Measurements from ENCODE around the gene GOPC.

Gene GOPC

DNA sequence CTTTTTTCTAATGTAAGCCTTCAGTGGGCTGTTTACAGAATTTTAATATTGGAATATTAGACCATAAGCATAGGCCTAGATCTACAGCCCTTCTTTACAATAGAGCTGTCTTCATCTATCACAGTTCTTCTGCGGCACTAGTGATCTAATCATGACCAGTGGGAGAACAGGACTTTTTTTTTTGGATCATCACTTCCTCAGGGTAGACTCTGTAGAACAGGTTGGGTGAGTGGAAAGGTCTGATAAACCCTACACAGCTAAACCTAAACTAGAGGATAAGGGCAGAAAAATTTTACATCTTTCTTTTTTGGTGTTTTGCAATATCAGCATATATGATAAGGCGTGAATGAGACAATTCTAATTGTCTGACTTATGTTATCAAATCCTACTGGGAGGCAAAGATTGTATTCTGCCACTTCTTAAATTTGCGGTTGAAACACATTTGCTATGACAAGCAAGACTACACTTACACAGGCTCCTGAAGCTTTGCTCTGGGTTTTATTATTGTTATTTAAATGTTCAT, 52.2 kb downstream of the GOPC start:
- DNase-seq (ENCODE audit: insufficient read length, low spot score) (no peak), FAIRE-seq (no peak)

DNA sequence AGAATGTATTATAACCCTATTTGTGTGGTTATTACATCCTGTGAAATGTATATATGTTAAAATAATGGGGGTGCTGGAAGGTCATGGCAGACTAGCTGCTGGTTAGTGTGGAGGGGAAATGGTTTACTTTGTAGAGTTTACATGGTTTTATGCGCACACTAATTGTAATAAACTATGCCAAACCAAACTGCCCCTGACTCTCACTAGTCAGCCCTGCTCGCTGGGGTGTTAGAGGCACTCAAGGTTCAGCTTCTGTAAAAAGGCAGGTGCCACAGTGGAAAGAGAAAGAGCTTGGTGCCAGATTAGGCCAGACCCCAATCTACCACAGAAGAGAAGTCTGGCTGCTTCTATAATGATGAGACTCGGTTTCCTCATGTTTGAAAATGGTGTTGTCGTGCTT, 52.7 kb downstream of the GOPC start:
- no peak for FAIRE-seq
- no peak for DNase-seq (ENCODE audit: insufficient read length, low spot score)

- FAIRE-seq, result no peak
- no peak for DNase-seq (ENCODE audit: insufficient read length, low spot score)
Measured at GRCh38 chr6:117548797-117549301, 53.5 kb downstream of the GOPC start.

DNA sequence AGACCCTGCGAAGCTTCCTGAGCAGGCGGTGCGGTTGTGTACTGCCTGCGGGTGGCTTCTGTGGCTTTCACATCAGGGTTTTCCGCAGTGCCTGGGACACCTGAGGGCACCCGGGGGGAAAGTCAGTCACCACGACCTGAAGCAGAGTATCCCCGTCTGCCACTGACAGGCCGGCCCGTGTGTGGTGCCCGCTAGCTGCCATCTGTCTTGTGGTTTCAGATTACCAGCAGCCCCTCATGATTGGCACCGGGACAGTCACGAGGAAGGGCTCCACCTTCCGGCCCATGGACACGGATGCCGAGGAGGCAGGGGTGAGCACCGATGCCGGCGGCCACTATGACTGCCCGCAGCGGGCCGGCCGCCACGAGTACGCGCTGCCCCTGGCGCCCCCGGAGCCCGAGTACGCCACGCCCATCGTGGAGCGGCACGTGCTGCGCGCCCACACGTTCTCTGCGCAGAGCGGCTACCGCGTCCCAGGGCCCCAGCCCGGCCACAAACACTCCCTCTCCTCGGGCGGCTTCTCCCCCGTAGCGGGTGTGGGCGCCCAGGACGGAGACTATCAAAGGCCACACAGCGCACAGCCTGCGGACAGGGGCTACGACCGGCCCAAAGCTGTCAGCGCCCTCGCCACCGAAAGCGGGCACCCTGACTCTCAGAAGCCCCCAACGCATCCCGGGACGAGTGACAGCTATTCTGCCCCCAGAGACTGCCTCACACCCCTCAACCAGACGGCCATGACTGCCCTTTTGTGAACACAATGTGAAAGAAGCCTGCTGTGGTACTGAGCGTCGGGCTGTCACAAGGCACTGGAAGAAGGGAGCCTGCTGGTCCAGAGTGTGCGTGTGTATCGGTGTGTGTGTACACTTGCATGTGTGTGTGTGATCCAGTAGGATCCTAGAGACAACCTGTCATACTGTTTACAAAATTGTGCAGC, 54.4 kb downstream of the GOPC start:
- DNase-seq (ENCODE audit: insufficient read length, low spot score) (no peak), FAIRE-seq (no peak)

DNA sequence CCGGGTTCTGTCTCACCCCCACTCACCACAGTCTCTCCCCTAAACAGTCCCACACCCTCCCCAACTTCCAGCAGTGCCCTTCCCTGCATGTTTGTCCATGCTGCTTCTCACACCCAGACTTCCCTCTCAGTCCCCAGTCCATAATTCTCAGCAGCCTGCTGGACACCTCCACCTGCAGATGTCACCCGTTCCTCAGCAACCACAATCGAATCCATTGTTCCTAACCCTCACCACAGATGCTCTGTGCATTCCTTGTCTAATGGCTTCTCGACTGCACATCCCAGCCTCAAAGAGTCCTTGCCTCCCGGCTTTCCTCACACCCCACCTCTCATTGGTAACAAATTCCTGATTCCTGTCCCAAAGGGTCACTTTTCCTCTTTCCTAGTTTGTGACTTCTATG, 55.6 kb downstream of the GOPC start:
- DNase-seq (ENCODE audit: insufficient read length, low spot score) (no peak), FAIRE-seq (no peak)

- no peak for FAIRE-seq
- DNase-seq (ENCODE audit: insufficient read length, low spot score), result no peak
Measured at GRCh38 chr6:117545161-117545595, 57.1 kb downstream of the GOPC start.

DNA sequence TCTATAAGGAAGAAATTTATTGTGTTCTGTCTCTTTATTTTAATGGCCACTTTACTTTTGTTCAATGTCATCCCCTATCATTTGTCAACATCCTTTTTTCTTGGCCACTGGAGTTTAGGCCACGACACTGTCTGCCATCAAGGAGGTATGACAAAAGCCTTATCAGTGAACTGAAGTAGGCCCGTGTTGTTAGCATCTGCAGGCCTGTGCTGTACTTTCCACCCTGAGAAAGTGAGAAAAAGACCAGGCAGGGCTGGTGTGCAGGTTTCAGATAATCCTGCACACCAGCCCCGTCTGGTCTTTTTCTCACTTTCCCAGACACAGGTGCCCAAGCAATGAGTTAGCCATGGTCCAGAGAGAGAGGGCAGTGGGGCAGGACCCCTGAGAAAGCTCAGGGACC, 57.6 kb downstream of the GOPC start:
- DNase-seq (ENCODE audit: insufficient read length, low spot score) (no peak), FAIRE-seq (no peak)

DNA sequence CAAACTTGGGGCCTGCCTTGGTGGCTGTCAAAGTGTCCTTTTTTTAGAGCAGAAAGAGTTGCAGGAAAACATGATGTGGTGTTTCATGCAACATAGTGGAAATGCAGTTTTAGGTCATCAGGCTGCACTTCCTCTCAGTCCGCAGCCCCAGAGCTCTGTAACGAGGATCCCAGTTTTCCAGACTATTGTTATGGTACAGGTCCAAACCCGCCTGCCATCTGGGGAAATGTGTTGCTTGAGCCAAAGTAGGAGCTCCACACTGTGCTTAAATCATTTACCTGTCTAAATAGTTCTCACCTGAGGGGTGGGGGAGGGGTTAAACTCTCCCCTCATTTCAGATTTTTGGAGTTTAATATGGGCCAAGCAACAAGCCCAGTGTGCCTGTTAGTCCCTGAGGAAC, 59.8 kb downstream of the GOPC start:
- DNase-seq (ENCODE audit: insufficient read length, low spot score) (no peak), FAIRE-seq (no peak)

DNA sequence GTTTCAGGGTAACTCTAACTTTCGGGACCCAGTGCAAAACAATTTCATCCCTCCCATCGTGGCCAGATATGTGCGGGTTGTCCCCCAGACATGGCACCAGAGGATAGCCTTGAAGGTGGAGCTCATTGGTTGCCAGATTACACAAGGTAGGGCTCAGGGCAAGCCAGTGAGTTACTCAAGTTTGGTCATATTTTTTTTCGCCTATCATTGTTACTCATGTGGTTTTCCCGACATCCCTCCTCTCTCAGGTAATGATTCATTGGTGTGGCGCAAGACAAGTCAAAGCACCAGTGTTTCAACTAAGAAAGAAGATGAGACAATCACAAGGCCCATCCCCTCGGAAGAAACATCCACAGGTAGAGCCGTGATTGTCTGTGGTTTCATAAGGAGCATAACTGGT, 61.6 kb downstream of the GOPC start:
- FAIRE-seq (no peak), DNase-seq (ENCODE audit: insufficient read length, low spot score) (no peak)

DNA sequence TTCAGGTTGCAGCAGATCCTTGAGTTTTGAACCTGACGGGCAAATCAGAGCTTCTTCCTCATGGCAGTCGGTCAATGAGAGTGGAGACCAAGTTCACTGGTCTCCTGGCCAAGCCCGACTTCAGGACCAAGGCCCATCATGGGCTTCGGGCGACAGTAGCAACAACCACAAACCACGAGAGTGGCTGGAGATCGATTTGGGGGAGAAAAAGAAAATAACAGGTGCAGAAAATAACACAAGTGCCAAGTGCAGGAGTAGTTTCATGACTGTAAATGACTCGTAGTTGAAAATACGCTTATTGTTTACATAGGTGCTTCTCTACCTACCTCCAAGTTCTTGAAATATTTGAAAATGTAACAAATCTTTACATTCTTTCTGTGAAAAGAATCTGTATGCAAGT, 63.7 kb downstream of the GOPC start:
- DNase-seq (ENCODE audit: insufficient read length, low spot score), result no peak
- FAIRE-seq, result no peak

GRCh38 chr6:117536317-117536716, 66.0 kb downstream of the GOPC start:
- FAIRE-seq (no peak), DNase-seq (ENCODE audit: insufficient read length, low spot score) (no peak)

DNA sequence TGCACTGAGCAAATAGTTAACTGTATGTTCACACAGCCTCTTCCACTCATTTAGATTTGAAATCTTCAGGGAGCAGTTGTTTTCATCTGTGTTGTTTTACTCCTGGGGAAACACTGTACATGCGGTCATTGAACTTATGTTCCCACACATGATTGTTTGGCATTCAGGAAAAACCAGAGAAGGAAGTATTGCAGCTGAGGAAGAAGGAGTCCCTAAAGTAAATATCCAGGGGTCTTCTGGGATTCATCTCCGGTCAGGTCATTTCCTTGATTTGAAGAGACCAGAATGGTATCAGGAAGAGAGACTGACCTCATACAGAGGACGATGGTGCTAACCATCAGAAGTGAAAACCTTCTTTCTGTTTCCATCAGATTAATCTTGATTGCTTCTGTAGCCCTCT, 67.3 kb downstream of the GOPC start:
- DNase-seq (ENCODE audit: insufficient read length, low spot score) (no peak), FAIRE-seq (no peak)

DNA sequence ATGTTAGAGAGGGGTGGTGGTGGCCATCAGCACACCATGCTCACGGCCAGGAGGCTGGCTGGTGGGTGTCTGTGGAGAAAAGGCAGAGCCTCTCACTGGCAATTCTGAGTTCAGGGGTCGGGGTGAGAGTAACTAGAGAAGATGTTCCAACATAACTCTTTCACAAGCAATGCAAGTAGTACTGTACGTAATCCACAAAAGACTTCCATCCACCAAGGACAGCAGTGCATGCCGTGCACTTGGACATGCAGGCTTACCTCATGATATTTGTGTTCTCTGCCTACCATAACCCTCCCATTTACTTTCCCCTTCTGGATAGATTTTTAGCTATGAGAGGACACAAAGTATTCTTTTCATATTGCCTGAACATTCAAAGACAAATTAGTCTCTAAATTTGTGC, 68.5 kb downstream of the GOPC start:
- DNase-seq (ENCODE audit: insufficient read length, low spot score), result no peak
- no peak for FAIRE-seq

DNA sequence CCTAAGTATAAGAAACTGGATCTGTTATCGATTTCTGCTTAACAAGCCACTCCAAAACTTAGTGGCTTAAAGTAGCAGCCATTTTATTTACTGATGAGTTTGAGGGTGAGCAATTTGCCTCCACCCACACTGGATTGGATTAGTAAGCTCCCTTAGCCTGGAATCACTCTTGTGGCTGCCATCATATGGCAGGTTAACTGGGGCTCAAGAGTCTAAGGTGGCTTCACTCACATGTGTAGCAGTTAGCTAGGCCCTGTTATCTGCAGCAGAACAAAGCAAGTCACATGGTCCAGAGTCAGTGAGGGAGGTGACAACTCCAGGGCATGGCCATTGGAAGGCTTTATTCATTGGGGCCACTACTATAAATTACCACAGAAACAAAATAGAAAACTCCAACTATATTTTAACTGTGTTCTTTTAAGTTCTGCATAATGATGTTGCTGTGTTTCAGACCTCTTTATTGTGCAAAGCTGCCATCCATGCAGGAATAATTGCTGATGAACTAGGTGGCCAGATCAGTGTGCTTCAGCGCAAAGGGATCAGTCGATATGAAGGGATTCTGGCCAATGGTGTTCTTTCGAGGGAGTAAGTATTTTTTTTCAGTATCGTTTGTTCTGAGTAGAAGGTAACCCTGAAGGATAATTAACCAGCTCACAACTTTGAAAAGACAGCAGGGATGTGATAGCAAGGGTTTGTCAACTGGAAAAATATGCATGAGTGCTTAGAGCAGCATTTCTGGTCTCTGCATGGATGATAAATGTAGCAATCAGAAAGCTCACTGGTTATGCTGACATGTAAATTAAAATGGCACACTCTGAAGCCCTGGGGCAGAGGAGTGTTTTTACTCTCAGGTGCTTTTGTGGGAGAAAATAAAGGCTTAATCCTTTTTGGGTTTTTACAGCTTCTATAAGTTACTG, 70.2 kb downstream of the GOPC start:
- FAIRE-seq, result peak; percentile 45

GRCh38 chr6:117531346-117531745, 71.0 kb downstream of the GOPC start:
- no peak for DNase-seq (ENCODE audit: insufficient read length, low spot score)
- no peak for FAIRE-seq

More for the DNA sequence above, 70.2 kb downstream of the GOPC start:
- DNase-seq (ENCODE audit: insufficient read length, low spot score), result no peak

GRCh38 chr6:117530467-117531242, 71.7 kb downstream of the GOPC start:
- DNase-seq (ENCODE audit: insufficient read length, low spot score), result no peak
- FAIRE-seq, result no peak

- FAIRE-seq (no peak), DNase-seq (ENCODE audit: insufficient read length, low spot score) (no peak)
Measured at GRCh38 chr6:117525607-117526006, 76.7 kb downstream of the GOPC start.

GRCh38 chr6:117521791-117522502, 80.4 kb downstream of the GOPC start:
- DNase-seq (ENCODE audit: insufficient read length, low spot score) (no peak), FAIRE-seq (no peak)

DNA sequence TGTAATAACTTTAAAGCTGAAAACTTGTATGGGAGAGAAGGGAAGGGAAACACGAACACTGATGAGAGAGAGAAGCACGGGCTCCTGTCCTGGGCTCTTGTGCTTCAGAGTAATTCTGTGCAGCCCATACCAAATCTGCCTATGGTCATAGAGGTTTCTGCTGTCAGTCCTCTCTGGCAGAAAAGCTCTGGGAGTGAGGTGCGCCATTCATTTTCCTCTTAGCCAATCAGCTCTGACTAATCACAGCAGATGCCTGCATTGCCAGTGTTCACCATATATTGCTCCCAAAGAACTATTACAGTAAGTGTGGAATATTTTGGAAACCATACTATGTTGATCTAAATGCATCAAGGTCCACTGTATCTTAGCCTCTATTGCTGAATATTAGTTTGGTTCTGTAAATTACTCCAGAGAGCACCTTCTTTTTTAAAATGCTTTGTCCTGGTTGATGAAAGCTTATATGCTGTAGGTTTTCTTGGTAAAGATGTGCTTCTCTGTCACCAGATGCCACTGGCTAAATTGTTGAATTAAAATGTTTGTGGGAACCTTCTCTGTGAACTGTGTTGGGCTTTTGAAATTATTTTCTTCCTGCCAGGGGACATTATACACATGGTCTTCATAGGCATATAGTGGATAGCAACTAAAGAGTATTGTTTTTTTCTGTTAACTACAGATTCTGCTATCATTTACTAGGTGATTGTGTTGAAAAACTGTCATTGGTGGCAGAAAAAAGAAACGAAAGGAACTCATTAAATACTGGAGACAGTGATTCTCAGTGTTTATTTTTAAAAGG, 81.5 kb downstream of the GOPC start:
- FAIRE-seq, result no peak
- DNase-seq (ENCODE audit: insufficient read length, low spot score), result no peak
